GM21737 (cell line): ENCODE data around the gene SDK2.

Experiments used
- ATAC-seq: cut with Tn5 transposase; IDR thresholded peaks from one replicate; pipeline ENCODE4 v1.9.1; 2021; ENCODE audit warnings: mild to moderate bottlenecking, moderate library complexity; ENCODE audit not compliant: unreplicated experiment

The SDK2 gene

GRCh38 chr17:73588301-73588846 lies 55.9 kb downstream of the SDK2 start:
- no peak for ATAC-seq

GRCh38 chr17:73586921-73587602 lies 57.2 kb downstream of the SDK2 start:
- ATAC-seq, result no peak

GRCh38 chr17:73586275-73586832 lies 57.9 kb downstream of the SDK2 start:
- no peak for ATAC-seq

GRCh38 chr17:73585583-73585982 lies 58.7 kb downstream of the SDK2 start:
- ATAC-seq, result no peak

DNA sequence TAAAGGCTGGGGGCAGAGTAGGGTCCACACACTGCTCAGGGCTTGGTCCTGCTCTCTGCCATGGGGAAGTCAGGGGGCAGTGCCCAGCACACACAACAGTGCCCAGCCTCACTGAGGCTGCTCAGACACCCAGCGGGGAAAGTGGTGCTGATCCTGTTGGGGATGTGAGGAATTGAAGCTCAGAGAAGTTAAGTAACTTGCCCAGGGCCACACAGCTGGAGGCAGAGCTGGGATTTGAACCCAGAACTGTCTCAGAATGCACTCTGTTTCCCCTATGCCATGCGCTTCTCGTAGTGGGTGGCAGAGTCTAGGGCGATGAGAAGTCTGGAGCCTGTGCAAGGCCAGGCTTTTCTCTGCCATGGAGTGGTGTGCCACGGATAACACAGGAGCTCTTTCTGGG lies 59.3 kb downstream of the SDK2 start:
- ATAC-seq, result no peak

DNA sequence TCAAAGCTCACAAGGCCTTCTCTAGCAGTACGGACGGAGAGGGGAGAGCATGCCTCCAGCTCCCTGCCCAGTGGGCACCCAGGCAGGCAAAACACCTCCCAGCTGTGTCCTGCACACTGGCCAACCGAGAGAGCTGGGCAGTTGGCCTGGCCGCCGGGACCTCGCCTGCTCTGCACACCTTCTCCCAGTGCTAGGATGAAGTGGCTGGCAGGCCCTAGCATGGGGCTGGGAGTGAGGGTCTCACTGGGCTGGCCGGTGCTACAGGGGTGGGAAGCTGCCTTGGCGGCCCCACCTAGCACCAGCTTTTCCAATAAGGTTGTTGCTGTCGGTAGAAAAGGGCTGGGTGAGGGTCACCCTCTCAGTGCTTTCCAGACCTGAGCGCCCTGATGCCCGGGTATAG lies 60.2 kb downstream of the SDK2 start:
- no peak for ATAC-seq

GRCh38 chr17:73582821-73583220 lies 61.4 kb downstream of the SDK2 start:
- ATAC-seq, result no peak

GRCh38 chr17:73582359-73582758 lies 61.9 kb downstream of the SDK2 start:
- no peak for ATAC-seq

GRCh38 chr17:73581379-73581778 lies 62.9 kb downstream of the SDK2 start:
- no peak for ATAC-seq

- no peak for ATAC-seq
These were observed 64.1 kb downstream of the SDK2 start for GRCh38 chr17:73580073-73580710.

- ATAC-seq, result no peak
These were observed 67.6 kb downstream of the SDK2 start for GRCh38 chr17:73576556-73577098.

DNA sequence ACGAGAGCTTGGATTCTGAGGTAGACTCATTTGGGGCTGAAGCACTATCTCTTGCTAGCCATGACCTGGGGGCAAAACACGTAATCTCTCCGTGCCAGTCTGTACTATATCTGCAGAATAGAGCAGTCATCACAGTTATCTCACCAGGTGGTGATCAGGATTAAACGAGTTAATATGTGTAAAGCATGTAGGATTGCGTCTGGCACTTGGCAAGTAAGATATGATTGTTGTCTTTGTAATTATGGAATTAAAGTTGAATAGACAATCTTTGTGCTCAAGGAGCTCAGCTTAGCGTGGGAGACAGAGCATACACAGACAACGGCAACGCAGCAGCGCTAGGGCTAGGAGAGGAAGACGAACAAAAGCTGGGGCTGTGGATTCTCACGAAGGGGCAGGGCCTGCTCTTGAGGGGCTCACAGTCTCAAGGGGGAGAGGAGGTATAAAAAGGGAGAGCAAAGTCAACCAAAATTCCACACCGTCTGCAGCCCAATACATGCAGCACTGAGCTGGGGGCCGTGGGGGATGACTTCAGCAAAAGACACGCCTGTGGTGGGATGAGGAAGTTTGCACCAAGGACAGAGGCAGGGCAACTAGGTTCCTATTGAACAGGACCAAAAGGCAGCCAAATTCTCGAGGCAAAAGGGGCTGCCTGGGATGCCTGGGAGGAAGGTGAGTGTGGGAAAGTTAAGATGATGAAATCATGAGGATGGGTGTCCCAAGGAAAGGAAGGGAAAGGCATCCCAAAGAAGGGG lies 68.6 kb downstream of the SDK2 start:
- ATAC-seq, result no peak

DNA sequence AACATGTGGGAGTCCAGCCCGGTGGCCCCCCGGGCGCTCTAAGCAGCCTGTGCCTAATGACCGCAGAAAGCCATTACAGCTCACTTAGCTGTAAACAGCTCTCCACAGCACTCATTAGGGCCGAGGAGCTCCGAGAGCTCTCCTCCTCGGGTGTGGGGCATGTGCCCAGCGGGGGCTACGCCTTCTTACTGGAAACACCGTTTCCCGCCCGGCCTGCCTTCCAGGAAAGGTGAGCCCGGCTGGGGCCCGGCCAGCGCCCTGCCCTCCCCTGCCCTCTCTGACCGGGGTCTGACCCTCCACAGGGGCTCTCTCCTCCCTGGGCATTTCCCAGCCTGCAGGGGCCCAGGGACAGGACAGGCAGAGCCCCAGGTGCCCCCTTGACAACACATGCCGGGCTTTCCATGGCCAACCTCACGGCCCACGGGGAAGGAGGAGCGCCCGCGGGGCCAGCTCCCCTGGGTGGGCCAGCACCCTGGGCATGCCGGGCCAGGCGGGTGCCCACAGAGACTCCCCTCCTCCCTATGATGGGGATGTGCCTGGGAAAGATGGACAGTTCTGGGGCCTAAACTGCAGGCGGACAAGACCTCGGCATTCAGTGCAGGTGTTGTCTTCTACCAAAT lies 72.6 kb downstream of the SDK2 start:
- ATAC-seq, result no peak

GRCh38 chr17:73569762-73570319 lies 74.4 kb downstream of the SDK2 start:
- no peak for ATAC-seq

DNA sequence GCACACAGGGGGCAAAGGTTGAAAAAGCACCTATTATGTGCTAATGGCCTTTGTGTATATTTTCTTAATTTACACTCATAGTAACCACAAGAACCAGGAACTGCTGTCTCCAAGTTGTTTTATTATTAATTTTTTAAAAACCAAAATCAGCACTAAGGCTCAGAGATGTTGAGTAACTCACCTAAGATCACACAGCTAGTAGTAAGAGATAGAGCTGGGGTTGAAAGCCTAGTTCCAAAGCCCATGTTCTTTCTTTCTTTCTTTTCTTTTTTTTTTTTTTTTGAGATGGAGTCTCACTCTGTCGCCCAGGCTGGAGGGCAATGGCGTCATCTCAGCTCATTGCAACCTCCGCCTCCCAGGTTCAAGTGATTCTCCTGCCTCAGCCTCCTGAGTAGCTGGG lies 75.3 kb downstream of the SDK2 start:
- no peak for ATAC-seq

DNA sequence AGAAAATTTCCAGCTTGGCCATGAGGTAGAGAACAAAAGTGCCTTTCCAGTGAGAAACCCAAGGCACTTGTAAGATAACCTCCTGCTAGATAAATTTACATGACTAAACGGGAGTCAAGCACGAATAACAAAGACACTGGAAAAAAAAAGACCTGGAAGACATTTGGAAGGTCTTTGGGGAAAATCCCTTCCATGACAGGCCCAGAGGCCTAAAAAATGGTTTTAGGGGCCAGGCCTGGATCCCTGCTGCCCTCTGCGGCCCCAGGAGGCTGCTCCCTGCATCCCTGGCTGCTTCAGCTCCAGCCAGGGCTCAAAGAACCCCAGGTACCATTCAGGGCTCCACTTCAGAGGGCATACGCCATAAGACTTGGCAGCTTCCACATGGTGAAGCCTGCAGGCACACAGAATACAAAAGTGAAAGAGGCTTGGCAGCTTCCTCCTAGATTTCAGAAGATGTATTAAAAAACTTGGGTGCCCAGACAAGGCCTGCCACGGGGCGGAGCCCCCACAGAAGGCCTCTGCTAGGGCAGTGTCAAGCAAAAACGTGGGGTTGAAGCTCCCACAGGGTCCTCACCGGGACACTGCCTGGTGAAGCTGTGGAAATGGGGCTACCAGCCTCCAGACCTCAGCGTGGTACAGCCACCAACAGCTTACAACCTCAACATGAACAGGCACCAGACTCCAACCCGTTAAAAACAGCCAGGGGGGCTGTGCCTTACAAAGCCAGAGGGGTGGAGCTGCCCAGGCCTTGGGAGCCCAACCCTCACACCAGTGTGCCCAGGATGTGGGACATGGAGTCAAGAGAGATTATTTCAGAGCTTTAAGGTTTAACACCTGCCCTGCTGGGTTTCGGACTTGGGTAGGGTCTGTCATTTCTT lies 77.1 kb downstream of the SDK2 start:
- ATAC-seq, result no peak

DNA sequence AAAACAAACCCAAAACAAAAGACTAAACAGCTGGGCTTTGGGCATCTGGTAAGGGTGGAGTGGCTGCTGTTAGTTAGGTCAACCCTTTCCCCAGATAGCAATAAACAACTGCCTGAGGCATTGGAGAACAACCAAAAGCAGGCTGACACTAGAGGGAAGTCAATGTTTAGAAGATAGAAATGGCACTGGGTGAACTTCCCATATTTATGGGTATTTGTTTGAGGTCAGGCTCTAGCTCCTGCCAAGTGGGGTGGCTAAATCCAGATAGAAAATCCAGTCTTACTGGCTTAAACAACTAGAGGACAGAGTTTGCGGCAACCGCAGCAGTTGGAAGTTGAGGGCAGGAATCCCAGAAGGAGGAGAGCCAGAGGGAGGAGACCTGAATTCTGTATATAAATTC lies 79.4 kb downstream of the SDK2 start:
- no peak for ATAC-seq

- ATAC-seq, result no peak
These were observed 81.3 kb downstream of the SDK2 start for GRCh38 chr17:73562896-73563295.

DNA sequence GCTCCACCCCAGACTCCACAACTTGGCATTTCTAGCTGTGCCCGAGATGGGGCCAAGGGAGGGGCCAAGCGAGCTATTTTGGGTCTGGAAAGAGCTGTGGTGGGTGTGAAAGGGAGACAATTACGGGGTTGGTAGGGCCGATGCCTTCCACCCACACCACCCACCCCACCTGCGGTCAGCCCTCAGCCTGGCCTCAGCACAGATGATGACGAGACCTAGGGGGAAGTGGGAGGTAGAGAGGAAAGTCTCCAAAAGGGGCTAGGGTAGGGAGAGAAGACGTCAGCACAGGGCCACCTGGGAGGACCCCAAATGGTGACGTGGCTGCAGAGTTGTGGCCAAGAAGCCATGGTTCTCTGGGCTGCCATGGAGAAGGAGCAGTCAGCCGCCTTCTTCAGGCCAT lies 83.1 kb downstream of the SDK2 start:
- ATAC-seq, result no peak

- no peak for ATAC-seq
These were observed 83.6 kb downstream of the SDK2 start for GRCh38 chr17:73560661-73561060.
